Adrenal gland (tissue), 5 donors: Measurements from ENCODE around the gene FGD5.

Experiments
- CTCF ChIP-seq, 6 experiments: fragments of 450-650 bp in 4 of 6; fragments of 200-600 bp in 2 of 6; sonication (generic) in 1 of 6; IDR thresholded peaks; 1 replicate in 5 of 6; 2 replicates in 1 of 6; pipeline versions ENCODE4 v1.5.1 to v1.8.0; 2016 to 2021; ENCODE audit warnings: antibody characterized with exemption in 6 of 6, mild to moderate bottlenecking in 2 of 6, moderate library complexity in 1 of 6
- POLR2A ChIP-seq, 2 donors: fragments of 450-650 bp; IDR thresholded peaks; one replicate each; pipeline ENCODE4 v1.6.1; 2017; ENCODE audit warnings: antibody characterized with exemption in 2 of 2, mild to moderate bottlenecking in 2 of 2, moderate library complexity in 1 of 2
- donor health status: DM: no; HTN: no; CAD: no.

GRCh38 chr3:14913071-14913925 is 94.5 kb downstream of the FGD5 start:
- TF ChIP-seq CTCF (IDR thresholded peaks at IDR 0.05) = no peak
- no peak for TF ChIP-seq POLR2A (IDR thresholded peaks at IDR 0.05)
